ENCODE results near the gene CHD1.
"Not testable (repeated sequence)": the region's sequence is repeated elsewhere in the genome, so short reads cannot be mapped to it uniquely, and the experiment has no call there.

The CHD1 gene

DNA sequence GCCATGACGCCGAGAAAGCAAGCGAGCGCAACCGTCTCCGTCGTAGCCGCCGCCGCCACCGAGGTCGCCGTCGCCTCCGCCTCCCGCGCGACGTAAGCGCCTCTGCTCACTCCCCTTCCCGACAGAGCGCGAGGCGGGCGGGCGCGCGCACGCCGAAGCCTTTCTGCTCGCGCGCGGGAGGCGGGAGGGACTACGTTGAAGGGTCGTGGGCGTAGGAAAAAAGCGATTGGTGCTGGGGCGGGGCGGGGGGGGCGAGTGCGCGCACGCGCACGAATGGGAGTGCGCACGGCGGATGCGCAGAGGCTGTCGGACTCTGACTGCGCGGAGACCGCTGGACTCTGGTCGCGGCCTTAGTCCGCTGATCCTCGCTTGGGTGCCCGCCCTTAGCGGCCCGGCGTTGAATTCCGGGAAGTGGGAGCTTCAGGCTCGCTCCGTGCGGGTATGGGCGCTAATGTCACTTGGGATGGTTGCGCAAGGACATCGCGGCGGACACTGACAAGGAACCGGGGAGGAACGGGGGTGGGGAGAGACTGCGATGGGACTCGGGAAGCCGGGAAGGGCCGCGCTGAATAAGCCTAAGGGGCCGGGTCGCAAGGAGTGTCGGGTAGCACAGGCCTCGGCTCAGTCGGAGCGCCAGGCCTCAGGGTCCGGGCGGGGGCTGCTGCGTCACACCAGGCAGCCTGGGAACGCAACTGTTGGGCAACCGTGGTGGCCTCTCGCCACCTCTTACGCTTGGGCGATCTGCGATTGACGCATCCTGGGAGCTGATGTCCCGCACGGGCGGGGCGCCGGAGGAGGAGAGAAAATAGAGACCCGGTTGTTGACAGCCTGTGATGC, at the start of gene CHD1:
TSS of gene CHD1 (minus strand) at position 135 of the 837 bp plus-strand sequence. CDS start 2,621 bp downstream, outside the sequence.
- peak; percentile 90 for DNase-seq (ENCODE audit: low spot score)

DNA sequence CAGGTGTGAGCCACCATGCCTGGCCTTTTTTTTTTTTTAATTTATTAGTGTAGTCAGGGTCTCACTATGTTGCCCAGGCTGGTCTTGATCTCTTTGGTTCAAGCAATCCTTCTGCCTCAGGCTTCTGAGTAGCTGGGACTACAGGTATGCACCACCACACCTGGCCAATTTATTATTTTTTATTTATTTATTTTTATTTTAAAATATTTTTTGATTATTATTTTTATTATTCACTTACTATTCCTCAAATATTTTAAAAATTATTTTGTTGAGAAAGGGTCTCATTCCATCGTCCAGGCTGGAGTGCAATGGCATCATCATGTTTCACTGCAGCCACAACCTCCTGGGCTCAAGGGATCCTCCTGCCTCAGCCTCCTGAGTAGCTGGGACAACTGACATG, 49.7 kb upstream of the CHD1 start:
- no peak for DNase-seq (ENCODE audit: low spot score)

DNA sequence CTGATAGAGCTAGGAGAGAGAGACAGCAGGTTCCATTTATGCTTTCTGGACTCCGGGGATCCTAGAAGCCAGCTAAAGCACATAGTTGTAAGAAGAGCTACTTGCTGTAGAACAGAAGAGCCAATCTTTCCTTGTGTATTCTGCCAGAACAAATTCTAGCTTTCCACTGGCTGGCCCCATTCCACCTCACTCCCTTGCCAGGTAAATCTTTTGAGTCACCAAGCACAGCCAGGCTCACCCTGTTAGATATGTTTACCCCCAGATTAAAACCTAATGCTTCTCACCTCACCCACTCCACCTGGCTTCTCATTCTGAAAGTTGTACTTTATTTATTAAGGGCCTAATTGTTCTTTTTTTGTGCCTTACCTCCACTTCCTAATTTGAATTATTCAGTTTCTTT, 48.9 kb upstream of the CHD1 start:
- no peak for DNase-seq (ENCODE audit: low spot score)

DNA sequence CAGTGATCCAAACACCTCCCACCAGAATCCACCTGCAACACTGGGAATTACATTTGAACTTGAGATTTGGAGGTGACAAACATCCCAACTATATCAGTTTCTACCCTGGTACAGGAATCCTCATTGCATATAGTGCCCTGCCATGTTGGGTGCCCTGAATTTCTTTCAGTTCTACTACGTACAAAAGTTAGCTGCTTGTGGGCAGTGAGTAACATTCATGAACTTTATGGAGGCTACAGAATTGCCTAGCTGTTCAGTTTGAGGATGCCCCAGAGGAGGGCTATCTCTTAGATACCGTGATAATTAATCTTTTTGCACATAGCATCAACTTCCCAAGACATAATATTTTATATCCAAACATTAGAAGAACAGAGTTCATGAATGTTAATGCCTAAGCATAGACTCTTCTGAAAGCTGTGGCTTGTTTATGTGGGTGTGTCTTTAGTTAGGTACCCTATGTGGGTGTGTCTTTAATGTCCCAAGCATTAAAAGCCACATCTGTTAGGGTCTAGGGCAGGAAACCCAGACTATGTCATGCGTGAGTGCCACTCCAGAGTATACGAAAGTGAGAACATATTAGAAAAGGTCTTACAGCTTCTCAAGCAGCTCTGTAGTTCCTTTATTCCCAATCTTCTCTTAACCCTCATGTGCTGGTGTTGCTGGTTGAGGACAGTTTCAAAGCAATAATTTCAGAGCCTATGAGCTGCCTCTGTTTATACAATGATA, 47.0 kb upstream of the CHD1 start:
- no peak for DNase-seq (ENCODE audit: low spot score)

DNA sequence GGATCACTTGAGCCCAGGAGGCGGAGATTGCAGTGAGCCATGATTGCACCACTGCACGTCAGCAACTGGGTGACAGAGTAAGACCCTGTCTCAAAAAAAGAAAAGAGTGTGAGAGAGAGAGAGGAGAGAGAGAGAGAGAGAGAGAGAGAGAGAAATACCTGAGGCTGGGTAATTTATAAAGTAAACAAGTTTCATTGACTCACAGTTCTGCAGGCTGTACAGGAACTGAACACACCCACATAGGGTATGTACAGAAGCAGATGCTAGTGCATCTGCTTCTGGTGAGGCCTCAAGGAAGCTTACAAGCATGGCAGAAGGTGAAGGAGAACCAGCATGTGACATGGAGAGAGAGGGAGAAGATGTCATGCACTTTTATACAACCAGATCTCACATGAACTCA, 46.4 kb upstream of the CHD1 start:
- no peak for DNase-seq (ENCODE audit: low spot score)

DNA sequence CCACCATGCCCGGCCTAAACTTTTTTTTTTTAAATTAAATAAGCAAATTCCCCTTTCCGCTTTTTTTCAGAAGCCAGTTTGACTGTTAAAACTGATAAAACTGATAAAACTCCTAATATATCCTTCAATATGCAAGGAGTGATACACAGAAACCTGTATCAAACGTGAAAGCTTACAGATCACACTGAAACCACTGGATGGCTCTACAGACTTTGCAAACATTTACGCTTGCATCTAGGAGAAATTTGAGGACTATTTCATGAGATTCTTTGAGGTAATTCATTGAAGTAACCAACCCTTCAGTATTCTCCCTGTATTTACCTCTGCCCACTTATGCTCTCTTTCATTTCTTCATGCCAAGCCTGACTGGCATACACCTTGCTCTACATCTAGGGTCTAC, 40.6 kb upstream of the CHD1 start:
- no peak for DNase-seq (ENCODE audit: low spot score)

DNA sequence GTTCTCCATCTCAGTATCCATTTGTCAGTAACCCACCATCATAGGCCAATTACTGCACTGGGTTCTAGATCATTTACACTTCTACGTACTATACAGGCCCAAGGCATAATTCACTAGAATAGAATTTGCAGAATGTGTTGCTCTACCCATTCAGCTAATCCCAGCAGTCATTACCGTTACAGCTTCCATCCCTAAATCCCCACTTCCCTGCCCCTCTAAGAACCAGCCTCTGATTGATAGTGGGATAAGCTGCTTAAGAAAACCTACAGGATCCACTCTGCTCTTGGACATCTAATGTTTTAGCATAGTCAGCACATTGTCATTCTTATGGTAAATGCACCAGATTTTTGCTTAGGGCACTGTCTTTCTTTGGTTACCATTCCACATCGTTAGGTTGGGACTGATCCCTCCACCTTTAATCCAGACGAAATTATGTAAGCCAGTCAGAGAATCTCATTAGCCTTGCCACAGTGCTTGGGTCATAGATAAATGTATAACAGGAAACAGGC, 39.3 kb upstream of the CHD1 start:
- no peak for DNase-seq (ENCODE audit: low spot score)

DNA sequence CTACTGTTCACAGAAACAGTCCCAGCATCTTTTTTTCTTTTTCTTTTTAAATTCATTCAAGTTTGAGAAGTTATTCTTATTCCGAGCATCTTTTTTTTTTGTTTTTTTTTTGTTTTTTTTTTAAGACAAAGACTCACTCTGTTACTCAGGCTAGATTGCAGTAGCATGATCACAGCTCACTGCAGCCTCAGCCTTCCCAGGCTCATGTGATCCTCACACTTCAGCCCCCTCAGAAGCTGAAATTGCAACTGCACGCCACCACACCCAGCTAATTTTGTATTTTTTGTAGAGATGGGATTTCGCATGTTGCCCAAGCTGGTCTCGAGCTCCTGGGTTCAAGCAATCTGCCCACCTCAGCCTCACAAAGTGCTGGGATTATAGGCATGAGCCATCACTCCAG, 36.4 kb upstream of the CHD1 start:
- no peak for DNase-seq (ENCODE audit: low spot score)

DNA sequence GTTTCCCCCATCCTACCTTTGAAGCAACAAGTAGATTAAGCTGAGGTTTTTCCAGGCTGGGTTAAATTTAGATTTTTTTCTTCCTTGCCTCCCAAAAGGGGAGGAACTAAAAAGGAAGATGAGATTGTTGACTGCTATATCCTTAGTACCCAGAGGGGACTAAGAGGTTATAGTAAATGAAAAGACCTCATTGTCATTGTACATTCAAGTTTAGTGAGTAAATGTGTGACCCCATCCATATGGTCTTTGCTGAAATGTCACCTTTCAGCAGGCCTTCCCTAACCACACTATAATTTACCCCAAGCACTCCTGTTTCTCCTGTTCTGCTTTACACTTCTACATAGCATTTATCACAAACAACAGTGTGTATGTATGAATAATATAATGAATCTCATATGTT, 35.8 kb upstream of the CHD1 start:
- no peak for DNase-seq (ENCODE audit: low spot score)

DNA sequence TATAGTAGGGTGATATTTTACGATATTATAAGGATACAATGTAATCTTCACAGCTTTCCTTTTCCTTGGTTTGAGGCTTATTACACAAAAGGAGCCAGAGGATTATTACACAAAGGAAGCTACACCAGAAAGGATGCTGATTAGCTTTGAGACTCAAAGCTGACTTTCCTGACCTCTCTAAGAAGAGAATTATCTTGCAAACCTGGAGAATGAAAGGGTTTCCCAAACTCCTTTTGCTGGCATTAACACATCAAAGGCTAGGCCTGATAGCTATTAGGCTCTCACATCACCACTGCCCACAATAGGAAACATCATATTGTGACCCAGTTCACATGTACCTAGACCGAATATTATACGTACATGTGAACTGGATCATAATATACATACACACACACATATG, 34.2 kb upstream of the CHD1 start:
- no peak for DNase-seq (ENCODE audit: low spot score)

DNA sequence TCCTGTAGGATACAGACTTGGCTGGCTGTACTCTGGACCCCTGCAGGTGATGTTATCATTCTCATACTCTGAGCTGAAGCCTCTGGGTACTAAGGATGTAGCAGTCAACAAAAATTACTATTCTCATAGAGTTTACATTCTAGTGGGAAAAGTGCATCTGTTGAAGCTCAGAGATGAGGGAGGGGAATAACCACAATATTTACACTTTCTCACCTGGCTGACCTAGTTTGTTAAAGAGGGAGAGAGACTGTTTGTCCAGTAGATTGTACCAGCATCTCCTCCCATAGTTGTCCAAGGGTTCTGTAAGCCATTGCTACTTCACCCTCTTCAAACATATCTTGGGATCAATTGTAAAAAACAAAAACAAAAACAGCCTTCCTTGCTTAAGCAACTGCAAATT, 33.8 kb upstream of the CHD1 start:
- no peak for DNase-seq (ENCODE audit: low spot score)

DNA sequence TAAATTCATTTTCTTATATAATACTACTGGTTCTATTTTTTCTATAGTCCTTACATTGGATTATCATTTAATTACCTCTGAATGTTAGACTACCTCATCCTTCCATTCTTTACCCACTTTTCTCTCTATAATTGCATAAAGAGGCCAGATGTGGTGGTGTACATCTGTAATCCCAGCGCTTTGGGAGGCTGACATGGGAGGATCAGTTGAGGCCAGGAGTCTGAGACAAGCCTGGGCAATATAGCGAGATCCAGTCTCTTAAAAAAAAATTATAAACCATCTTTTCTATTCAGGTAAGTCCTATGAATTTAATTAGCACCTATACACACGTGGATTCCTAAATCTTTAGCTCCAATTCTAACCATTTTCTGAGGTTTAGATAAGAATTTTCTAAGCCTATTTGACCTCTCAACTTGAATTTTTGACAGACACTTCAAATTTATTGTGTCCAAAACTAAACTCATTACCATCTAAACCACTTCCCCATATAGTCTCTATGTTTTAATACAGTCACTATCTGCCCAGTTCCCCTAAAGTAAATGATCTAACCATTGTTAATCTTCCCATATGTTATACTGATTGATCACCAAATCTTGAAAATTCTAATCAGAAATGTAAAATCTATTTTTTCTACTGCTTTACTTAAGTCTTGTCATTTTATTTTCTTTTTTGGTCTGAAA, 33.0 kb upstream of the CHD1 start:
- DNase-seq (ENCODE audit: low spot score): no peak

DNA sequence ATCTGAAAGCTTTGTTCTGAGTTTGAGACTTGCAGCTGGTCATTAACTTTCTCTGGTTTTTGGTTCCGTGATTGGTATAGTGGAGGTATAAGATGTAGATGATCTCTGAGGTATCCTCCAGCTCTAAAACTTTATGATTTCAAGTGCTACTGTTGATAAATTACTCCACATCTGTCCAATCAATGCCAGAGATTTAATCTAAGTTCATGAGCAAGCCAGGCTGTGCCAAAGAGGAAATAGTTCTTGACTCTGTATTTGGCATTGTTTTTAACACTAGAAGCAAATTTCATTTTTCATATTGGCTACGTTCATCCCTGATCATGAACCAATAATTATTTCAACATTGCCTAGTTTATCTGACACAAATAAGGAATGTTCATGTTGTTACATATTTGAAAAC, 28.5 kb upstream of the CHD1 start:
- no peak for DNase-seq (ENCODE audit: low spot score)

DNA sequence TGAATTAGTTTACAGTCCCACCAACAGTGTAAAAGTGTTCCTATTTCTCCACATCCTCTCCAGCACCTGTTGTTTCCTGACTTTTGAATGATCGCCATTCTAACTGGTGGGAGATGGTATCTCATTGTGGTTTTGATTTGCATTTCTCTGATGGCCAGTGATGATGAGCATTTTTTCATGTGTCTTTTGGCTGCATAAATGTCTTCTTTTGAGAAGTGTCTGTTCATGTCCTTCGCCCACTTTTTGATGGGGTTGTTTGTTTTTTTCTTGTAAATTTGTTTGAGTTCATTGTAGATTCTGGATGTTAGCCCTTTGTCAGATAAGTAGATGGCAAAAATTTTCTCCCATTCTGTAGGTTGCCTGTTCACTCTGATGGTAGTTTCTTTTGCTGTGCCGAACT, 27.1 kb upstream of the CHD1 start:
- DNase-seq (ENCODE audit: low spot score): not testable (repeated sequence)

DNA sequence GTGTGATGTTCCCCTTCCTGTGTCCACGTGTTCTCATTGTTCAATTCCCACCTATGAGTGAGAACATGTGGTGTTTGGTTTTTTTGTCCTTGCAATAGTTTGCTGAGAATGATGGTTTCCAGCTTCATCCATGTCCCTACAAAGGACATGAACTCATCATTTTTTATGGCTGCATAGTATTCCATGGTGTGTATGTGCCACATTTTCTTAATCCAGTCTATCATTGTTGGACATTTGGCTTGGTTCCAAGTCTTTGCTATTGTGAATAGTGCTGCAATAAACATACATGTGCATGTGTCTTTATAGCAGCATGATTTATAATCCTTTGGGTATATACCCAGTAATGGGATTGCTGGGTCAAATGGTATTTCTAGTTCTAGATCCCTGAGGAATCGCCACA, 26.7 kb upstream of the CHD1 start:
- not testable (repeated sequence) for DNase-seq (ENCODE audit: low spot score)

DNA sequence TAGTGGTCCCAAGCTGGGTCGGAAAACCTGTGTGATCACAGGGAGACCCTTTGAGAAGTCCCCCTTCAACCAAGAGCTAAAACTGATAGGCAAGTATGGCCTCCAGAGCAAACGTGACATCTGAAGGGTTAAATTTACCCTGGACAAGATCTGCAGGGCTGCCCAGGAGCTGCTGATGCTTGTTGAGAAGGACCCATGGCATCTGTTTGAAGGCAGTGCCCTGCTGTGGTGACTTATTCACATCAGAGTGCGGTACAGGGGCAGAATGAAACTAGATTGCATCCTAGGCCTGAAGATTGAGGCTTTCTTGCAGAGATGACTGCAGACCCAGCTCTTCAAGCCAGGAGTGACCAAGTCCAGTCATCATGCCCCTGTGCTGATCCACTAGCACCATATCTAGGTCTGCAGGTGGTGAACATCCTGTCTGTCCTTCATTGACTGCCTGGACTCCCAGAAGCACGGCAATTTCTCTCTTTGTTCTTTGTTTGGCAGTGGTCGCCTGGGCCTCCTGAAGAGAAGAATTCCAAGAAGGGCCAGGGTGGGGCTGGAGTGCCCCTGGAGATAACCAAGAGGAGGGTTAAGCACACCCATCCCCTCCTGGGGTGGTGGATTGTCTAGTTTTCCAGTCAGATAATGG, 25.7 kb upstream of the CHD1 start:
- DNase-seq (ENCODE audit: low spot score): no peak

DNA sequence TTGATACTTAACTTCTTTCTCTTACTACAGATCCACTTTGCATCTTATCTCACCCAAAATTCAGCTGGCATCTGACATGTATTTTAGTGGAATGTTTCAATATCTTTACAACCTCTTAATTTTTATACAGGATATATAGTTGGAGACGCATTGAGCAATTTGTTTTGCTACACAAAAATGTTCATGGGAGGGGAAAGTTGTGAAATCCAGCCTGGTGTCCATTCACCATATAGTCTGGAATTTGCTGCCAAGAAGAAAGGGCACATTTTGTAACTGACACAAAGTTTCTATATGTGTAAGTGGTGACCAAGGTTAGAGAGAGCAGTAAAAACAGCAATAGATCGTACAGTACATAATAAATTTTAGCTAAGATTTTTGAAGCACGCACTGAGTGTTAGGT, 14.0 kb upstream of the CHD1 start:
- no peak for DNase-seq (ENCODE audit: low spot score)

DNA sequence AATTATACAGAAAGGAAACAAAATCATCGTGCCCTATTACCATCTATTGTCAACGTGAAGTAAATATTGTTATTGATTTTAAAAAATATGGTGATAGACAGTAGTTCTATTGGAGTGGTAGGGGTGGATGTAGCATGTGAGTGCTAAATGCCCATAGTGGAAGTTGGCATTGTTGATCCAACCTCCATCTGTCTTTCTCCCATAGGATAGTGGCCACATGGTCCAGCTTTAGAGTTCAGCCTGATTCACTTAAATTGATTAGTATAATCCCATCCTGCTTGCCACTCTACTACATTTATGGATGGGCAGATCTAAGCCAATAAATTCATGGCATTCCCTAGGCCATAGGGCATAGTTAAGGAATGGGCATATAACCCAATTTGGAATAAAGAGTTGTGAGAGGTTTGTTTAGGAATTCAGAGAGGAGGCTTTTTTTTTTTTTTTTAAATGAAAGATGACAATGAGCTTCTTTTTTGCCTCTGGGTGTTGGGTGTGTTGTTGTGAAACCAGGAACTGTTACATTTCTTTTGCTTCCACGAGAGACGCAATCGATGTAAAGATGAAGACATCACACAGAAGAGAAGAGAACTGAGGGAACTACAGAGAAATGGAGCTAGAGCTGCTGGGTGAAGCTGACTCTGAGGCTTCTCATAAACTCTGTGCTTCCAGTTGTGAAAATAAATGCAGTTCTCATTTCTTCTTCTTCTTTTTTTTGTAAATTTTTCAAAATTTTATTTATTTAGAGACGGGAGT, 12.5 kb upstream of the CHD1 start:
- no peak for DNase-seq (ENCODE audit: low spot score)

DNA sequence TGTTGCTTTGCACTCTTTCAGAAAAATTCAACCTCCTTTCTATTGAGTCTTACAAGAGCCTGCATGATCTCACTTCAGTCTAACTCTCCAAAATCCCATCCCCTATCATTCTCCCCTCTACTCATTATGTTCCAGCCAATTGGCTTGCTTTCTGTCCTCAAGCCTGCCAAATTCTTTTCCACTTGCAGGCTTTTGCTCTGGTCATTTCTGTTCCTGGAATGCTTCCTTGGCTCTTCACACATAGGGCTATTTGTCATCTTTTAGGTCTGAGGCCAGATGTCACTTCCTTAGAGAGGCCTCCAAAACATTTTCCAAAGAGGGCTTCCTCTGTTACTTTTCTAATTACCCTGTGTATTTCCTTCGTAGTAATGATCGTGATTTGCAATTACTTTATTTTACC, 11.8 kb upstream of the CHD1 start:
- DNase-seq (ENCODE audit: low spot score): no peak

DNA sequence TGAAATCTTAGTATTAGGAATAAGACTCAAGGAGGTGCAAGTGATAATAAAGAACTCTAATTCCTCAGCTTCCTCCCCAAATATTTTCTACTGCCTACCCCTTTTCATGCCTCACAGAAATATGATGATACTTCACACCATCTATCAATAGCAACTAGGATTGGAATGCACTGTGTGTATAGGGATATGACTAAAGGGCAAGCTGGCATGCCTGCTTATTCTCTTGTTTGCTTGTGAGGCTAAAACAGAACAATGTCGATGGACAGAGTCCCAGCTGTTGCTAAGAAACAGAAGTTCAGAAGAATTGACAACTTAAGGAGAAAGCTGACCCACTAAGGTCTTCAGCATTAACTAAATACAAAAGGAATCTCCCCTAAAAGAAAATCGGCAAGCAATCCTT, 9.7 kb upstream of the CHD1 start:
- peak; percentile 11 for DNase-seq (ENCODE audit: low spot score)

DNA sequence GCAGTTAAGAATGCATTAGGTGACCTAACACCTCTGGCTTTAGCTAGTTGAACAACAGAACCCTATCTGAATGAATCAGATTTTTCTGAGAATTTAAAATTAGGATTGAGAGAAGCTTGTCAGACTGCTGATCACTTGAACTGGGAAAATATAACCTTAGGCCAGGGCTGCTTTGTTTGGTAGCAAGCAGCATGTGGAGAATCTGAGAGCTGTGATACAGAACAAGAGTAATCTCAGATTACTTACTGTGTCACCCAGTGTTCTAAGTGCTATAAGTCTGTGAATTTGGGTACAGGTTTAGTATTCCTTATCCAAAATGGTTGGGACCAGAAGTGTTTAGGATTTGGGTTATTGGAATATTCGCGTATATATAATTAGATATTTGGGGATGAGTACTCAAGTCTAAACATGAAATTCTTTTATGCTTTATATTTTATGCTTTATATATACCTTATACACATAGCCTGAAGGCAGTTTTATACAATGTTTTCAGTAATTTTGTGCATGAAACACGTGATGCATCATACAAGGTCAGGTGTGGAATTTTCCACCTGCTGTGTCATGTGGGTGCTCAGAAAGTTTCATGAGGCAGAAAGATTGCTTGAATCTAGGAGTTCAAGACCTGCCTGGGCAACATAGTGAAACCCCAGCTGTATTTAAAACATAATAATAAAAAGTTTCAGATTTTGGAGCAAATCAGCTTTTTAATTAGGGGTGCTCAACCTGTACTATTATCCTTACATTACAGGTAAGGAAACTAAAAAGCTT, 8.3 kb upstream of the CHD1 start:
- no peak for DNase-seq (ENCODE audit: low spot score)

Measured in kidney capillary endothelial cell (primary cell).